ENCODE data around the gene HOMER2.
"Not testable (repeated sequence)": the region's sequence is repeated elsewhere in the genome, so short reads cannot be mapped to it uniquely, and the experiment has no call there.

HOMER2 gene

DNA sequence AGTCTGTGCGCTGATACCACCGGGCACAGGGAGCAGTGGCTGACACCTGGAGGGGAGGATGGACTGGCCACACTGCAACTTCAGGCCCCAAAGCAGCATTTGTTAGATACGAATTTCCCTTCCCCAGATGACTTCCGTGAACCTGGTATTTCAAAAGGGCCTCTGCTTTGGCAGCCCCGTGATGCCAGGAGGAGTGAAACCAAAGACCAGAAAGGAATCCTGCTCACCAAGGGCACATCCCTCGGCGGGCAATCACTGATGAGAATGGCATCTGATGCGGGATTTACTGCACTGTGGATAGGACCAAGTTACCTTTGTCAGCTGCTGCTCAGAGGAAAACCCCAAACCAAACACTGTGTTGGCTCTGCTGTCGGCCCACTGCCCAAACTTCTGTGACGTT, 77.6 kb downstream of the HOMER2 start:
- no peak overlapping the region for H3K27ac ChIP-seq
- H3K4me3 ChIP-seq = no peak overlapping the region

DNA sequence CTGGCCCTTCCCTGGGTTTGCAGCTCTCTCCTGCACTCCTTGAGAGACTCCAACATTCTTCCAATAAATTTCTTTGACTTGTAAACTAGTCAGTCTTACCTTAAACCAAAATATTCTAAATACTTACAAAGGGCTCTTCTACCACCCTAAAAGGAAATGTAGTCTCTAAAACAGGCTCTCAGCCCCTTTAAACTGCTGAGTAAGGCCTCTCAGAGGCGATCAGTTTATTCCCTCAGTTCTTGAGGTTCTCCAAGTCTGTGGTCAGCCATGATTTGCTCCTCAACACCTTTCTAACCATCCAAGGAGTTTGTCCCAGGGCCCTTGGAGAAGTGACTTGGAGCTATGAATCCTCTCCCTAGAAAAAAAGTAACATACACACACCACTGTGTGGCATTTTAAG, 78.3 kb downstream of the HOMER2 start:
- Histone ChIP-seq H3K27ac (no peak overlapping the region), H3K4me3 (no peak overlapping the region)

DNA sequence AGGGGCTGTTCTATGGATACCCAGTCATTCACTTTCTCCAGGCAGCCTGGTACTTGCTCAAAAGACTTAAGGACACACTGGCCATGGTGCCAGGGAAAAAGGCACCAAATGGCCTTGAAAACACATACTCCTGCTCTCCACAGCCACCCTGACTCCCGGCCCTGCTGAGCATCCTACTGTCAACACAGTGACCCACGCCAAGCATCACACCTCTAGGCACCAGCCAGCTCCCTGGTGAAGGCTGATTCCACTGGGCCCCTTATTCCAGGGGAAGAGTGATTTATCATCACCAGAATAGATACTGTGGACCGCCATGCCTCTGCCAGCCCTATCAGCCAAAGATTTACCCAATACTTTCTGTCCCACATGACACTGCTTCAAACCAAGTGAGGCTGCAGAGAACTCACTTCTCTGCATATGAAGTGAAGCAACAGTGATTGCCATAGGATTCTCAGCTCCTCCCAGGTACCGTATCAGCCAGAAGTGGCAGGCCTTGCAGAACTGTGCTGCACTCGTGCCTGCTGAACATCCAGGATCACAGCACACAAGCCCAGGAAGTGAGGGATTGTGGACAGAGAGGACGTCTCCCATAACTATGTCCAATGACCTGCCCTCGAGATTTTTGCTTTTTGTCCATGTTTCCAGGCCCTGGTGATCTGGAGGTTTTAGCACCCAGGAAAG, 79.4 kb downstream of the HOMER2 start:
- H3K27ac ChIP-seq = no peak overlapping the region
- no peak overlapping the region for H3K4me3 ChIP-seq

DNA sequence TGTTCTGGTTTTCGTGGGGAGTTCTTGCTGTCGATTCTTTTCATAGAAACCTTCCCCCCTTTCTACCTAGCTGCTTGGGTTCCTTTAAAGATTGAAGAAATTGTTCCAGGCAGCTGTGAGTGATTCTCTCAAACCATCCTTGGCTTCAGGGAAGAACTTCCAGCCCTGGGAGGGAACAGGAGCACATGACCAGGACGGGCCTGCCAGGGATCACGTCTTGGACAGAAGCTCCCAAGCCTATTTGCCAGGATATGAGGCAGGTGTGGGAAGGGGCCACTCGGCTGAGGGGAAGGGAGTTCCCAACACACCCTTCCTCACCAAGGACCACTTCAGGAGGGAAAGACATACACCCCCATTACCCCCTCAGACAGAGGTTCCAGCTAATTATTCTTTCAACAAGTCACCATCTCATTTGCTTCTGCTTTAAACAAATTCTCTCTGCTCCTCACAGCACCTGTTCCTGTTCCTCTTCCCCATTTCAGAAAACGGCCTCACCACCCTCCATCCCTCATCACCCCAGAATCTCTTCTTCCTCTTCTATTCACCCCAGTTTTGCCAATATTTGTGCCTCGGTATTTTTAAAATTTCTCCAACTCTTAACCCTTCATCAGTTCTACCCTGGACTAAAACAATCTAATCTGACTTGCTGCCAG, 80.6 kb downstream of the HOMER2 start:
- Histone ChIP-seq H3K4me3 (no peak overlapping the region), H3K27ac (no peak overlapping the region)

DNA sequence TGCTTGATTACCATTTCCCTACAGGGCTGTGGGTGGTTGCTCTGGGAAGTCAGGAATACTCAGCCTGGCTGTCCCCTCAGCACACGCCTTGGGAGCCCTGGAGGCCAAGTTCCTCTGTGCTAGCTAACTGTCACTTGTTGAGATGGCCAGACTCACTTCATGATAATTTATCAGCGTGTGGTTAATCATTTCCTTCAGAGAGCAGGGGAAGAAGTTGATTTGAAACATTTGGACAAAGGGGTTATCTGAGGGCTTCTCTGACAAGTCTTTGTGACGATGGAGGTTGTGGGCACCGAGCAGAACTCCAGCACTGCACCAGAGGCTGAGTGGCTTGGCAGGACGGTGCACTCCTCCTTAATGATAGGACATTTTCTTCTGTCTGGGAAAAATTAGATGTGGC, 81.2 kb downstream of the HOMER2 start:
- no peak overlapping the region for H3K27ac ChIP-seq

DNA sequence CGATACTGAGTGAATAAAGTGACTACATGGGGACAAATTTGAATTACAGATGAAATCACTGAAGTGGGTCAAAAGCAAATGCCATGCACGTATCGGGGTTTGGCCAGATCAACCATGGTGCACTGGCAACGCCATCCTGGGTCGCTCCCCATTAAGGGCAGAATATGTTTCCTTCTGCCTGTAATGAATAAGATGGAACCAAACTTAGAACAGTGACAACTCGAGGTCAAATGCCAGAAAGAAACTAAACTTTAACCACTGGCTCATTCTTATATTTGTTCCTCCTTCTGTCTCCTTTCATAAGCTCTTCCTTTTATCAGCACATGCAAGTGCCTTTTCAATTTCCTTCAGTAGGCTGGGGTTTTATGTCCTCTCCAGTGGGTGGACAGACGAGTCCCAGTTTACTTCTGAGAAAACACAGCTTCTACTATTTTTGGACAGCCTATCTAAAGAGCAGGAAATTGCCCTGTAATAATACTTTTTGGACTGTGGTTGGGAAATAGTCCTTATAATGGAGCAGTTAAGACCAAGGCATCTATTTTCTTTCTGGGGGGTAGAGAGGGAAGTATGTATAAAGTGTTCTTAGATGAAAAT, 81.7 kb downstream of the HOMER2 start:
- Histone ChIP-seq H3K27ac (no peak overlapping the region), H3K4me3 (no peak overlapping the region)

More for the DNA sequence above, 81.2 kb downstream of the HOMER2 start:
- no peak overlapping the region for H3K4me3 ChIP-seq

DNA sequence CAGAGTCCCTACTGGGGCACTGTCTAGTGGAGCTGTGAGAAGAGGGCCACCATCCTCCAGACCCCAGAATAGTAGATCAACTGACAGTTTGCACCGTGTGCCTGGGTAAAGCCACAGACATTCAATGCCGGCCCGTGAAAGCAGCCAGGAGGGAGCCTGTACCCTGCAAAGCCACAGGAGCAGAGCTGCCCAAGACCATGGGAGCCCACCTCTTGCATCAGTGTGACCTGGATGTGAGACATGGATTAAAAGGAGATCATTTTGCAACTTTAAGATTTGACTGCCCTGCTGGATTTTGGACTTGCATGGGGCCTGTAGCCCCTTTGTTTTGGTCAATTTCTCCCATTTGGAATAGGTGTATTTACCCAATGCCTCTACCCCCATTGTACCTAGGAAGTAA, 86.5 kb downstream of the HOMER2 start:
- H3K4me3 ChIP-seq, H3K27ac ChIP-seq: not testable (repeated sequence)

DNA sequence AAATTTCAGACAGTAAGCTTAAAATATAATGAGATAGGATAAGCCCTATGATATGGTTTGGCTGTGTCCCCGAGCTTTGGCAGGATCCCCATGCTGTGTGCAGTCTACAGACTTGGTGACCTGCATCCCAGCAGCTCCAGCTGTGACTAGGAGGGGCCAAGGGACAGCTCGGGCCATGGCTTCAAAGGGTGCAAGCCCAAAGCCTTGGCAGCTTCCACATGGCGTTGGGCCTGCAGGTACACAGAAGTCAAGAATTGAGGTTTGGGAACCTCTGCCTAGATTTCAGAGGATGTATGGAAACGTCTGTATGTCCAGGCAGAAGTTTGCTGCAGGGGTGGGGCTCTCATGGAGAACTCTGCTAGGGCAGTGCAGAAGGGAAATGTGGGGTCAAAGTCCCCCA, 86.9 kb downstream of the HOMER2 start:
- H3K4me3 ChIP-seq, H3K27ac ChIP-seq: not testable (repeated sequence)

DNA sequence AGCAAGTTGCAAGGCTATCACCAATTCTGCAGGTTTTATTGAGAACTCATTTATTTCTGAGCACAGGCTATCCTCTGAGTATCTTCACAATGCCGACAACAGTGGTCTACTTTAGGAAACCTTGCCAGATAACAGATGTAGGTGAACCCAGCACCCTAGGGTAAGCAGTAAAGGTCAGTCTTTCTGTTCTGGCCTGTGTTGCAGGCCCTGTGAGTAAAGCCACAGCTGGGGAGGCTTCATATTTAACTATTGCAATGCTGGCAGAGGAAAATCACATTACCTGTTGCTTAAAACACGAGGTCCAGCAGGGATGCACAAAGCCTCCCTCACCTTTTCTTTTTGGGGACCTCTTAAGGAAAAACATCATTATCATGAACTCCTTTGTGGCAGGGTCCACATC, 87.6 kb downstream of the HOMER2 start:
- no peak overlapping the region for H3K27ac ChIP-seq
- H3K4me3 ChIP-seq = no peak overlapping the region

DNA sequence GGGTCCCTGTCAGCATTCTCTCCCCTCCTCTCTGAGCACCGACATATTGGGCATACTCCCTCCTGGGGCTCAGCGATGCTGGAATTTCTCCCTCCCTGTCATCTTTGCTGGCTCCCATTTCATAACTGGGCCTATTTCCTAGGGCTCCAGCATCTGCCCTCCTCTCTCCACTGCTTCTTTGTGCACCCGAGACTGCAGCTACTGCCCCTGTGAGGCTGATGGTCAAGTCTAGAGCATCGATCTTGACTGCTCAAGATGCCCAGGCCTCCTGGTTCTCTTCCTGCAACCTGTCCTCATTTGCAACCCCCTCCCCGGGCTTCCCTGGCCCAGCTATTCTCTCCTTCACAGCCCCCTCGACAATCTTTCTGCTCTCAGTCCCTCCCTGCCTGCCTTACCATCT, 89.6 kb downstream of the HOMER2 start:
- Histone ChIP-seq H3K27ac (no peak overlapping the region), H3K4me3 (no peak overlapping the region)

DNA sequence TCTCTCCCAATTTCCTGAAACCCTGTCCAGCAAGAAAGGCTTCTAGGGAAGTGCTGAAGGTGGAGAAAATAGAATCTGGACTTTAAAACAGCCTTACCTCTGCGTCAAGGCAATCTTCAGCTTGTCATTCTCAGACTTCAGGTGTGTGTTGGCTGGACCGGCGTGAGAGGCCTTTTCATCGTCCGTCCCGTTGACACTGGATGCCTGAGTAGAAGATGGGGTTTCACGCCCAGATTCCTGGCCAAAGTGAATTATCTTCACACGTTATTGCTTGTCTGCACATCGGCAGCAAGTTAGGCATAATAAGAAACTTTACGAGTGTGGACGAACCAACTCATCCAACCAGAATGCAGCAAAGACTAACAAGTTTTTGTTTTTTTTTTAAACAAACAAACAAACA, 93.6 kb downstream of the HOMER2 start:
- H3K4me3 ChIP-seq = no peak overlapping the region
- H3K27ac ChIP-seq = no peak overlapping the region

DNA sequence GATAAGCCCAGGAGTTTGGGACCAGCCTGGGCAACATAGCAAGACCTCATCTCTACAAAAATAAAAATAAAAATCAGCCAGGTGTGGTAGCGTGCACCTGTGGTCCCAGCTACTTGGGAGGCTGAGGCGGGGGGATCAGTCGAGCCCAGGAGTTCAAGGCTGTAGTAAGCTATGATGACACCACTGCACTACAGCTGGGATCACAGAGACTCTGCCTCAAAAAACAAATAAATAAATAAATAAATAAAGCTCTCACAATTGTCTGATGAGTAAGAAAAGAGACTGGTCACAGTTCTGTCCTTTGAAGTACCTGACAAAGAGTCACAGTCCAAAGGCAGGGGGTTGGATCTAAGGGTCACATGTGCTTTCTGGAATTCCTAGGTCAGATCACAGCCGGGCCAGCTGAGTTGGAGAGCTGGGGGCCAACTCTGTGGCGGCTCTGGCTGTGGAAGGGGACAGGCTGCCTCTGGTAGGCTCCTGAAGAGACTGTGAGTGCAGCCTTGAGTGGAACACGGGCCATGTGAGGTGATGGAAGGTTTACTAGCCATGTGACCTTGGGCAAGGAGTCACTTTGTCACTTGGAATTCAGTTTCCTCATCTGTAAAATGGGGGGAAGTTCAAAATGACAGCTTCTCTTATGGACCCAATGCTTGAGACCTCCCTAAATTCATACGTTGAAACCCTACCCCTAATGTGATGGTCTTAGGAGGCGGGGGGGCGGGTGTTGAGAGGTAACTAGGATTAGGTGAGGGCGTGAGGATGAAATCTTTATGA, 95.9 kb downstream of the HOMER2 start:
- no peak overlapping the region for H3K4me3 ChIP-seq
- H3K27ac ChIP-seq = no peak overlapping the region

DNA sequence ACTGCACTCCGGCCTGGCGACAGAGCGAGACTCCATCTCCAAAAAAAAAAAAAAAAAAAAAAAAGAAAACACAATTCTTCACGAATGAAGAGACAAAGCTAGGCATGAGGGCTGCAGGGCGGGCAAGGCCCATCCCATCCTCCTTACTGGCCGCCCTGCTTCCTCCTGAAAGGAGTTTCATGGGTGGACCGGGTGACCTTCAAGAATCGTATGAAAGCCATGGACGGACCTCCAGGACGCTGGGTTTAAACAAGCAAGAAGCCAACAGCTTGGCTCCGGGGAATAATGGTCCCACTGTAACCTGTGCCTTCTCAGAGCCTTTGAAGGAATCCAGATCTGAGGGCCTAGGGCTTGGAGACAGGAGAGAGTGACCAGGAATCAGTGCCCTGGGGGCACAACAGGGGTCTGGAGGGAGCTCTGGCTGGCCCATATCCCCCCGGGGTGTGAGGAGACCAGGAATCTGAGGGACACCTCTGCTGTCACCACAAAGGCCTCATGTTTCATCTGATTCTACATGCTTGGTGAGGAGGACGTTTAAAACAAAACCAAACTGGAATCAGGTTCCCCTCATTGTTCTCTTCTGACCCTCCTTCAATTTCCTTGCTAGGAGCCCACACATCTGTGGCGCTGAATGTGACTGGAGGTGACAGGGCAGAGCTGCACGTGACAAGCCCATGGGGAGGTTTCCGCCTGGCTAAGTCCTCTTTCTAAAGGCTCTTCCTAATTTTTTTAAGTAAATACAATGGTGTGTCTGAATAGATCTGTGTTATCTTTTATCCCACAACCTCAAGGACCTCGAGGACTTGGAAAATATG, 97.0 kb downstream of the HOMER2 start:
- H3K4me3 ChIP-seq = no peak overlapping the region
- H3K27ac ChIP-seq = no peak overlapping the region

DNA sequence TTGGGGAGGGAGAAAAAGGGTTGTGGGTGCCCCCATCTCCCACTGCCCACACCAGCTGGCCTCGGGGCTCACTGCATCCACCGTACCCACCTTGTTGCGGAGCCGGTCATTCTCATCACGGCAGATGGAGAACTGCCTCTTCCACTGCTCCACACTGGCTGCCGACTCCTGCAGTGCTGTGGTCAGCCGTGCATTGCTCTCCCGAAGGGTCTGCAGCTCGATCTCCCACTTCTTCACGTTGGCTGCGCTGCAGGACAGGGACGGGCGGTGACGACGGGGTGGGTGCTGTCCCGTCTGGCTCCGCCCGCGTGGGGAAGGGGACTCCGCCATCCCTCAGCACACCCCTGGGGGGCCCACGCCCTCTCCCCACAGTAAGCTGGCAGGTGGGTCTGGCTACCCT, 98.0 kb downstream of the HOMER2 start:
- Histone ChIP-seq H3K4me3 (no peak overlapping the region), H3K27ac (no peak overlapping the region)

DNA sequence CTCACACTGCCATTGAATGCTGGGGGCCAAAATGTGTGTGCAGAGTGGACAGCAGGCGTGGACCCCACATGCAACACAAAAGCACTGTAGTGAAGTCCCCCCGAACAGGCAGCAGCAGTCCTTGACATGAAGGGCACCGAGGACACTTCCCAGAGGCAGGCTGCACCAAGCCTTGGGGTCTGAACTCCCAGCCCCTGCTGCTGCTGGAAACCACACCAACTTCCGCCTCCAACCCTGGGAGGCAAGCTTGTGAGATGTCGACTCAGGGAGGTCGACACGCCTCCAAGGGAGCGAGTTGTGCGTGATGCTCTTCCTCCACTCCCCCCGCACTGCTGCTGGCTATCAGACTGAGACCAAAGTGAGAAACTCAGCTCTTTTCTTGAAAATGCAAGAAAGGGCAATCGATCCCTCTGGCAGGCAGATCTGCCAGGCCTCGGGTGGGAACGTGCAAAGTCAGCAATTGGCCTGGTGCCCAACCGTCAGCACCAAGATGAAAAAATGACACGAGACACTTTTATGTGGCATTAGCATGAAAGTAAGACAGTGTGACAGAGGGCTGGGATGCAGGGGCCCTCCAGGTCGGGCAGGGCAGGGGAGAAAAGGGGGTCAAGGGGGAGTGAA, 99.5 kb downstream of the HOMER2 start:
- H3K4me3 ChIP-seq = no peak overlapping the region
- H3K27ac ChIP-seq = no peak overlapping the region

DNA sequence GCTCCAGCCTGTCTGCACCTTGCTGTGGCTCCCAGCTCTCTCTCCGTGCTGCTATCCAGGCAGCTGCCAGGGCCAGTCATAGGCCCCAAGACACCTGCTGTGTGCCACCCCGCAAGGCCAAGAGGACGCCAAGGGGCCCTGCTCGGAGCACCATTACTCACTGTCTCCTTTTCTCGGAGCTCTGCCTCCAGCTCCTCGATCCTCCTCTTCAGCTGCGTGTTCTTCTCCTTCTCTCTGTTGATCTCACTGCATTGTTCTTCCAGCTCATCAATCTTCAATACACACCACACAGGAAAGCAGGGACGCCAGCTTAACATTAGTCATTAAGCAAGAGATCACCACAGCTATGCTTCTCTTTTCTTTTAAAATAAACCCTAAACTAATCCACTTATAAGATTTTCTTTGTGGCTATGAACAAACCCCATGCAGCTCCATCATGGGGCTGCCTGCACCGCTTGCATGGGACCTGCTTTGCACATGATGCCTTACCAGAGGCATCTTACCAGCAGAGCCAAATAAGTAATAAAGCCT, 100.5 kb downstream of the HOMER2 start:
- no peak overlapping the region for H3K27ac ChIP-seq
- H3K4me3 ChIP-seq = no peak overlapping the region

DNA sequence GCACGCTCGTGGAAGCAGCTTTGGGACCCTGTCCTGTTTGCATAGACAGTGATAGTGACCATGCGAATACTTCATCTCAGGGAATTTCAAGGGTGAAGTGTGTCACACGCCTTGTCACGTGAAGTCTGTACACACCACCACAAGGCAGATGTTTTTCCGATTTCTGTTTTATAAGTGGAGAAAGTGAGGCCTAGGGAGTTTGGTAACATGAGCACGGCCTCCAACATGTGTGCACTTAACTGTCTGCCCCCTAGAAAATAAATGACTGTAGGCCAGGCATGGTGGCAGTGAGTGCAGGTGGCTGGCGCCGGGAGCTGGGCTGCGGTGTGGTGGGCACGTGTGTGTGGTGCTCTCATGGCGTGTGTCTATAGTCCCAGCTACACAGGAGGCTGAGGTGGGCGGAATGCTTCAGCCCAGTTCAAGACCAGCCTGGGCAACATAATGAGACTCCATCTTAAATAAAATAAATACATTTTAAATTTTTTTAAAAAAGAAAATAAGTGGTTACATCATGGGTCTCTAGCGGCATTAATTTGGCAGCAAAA, 101.1 kb downstream of the HOMER2 start:
- Histone ChIP-seq H3K4me3 (no peak overlapping the region), H3K27ac (no peak overlapping the region)

DNA sequence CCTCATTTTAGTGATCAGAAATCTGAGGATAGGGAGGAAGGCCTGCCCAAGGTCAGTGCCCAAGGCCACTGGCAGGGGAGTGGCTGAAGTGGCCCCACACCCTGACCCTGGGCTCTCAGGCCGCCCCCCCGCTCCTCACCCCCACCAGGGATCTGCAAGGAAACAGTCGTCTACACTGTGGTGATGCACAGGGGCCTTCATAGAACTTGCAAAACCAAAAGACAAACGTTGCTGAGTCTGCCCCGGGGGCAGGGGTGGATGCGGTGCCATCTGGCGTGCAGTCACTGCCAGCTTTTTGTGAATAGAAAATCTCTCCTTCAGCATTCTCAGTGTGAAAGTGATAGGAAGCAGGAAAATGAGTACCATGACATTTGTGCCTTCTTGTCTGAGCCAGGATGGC, 101.8 kb downstream of the HOMER2 start:
- no peak overlapping the region for H3K4me3 ChIP-seq
- H3K27ac ChIP-seq = no peak overlapping the region

Measured in skin epidermis (tissue), 12 donors.